Mesothelial cell of epicardium (in vitro differentiated cells): ENCODE measurements around the gene MFN2. TPM values are rescaled to one million over a fixed set of nuclear protein-coding genes. Genes with fewer than 3 reads are reported as not detected.

Experiments used
- DNase-seq, 2 experiments: peaks; one replicate each; pipeline ENCODE4 v3.0.0; 2021; ENCODE audit warnings: low spot score in 2 of 2; ENCODE audit not compliant: unreplicated experiment in 2 of 2
- H3K27ac Mint-ChIP-seq: 2 replicates; pipeline ENCODE4 v1.8.0; 2021; ENCODE audit warnings: mixed read lengths
- H3K27me3 Mint-ChIP-seq: 2 replicates; pipeline ENCODE4 v1.8.0; 2021; ENCODE audit warnings: low read depth, mixed read lengths
- H3K36me3 Mint-ChIP-seq: 2 replicates; pipeline ENCODE4 v1.8.0; 2021; ENCODE audit warnings: mixed read lengths
- H3K4me1 Mint-ChIP-seq: 2 replicates; pipeline ENCODE4 v1.8.0; 2021; ENCODE audit warnings: mixed read lengths
- H3K4me3 Mint-ChIP-seq: 2 replicates; pipeline ENCODE4 v1.8.0; 2021; ENCODE audit warnings: mild to moderate bottlenecking, moderate library complexity, mixed read lengths
- H3K9me3 Mint-ChIP-seq: 2 replicates; pipeline ENCODE4 v1.8.0; 2021; ENCODE audit warnings: mixed read lengths
- CTCF ChIP-seq: fragments of 200-600 bp; sonication (generic); IDR thresholded peaks from one replicate; pipeline ENCODE4 v1.5.0; 2021; ENCODE audit warnings: antibody characterized with exemption; ENCODE audit not compliant: unreplicated experiment
- total RNA-seq: library from RNA; stranded (reverse); gene quantifications from 3 replicates; pipeline ENCODE4 v1.2.1, GENCODE V29; 2021

Gene MFN2
- total RNA-seq, 1 donor from 2014 or later: 53.7 TPM

- no peak for DNase-seq
- no peaks in the 10 kb centered on the region for H3K27me3 Mint-ChIP-seq
- H3K4me1 Mint-ChIP-seq: peaks cover 9% of the 10 kb centered on the region
- TF ChIP-seq CTCF: no peak
- H3K36me3 Mint-ChIP-seq: peaks cover 16% of the 10 kb centered on the region
- H3K9me3 Mint-ChIP-seq: no peaks in the 10 kb centered on the region
- H3K27ac Mint-ChIP-seq: no peak overlapping the region
- H3K4me3 Mint-ChIP-seq: no peak overlapping the region
Measured at GRCh38 chr1:11957398-11957797, 22.8 kb upstream of the MFN2 start.

- H3K27me3 Mint-ChIP-seq: no peaks in the 10 kb centered on the region
- H3K4me3 Mint-ChIP-seq: no peak overlapping the region
- peaks cover 12% of the 10 kb centered on the region for H3K36me3 Mint-ChIP-seq
- H3K9me3 Mint-ChIP-seq: no peaks in the 10 kb centered on the region
- TF ChIP-seq CTCF: no peak
- no peak overlapping the region for H3K27ac Mint-ChIP-seq
- peaks cover 9% of the 10 kb centered on the region for H3K4me1 Mint-ChIP-seq
- no peak for DNase-seq
Measured at GRCh38 chr1:11957897-11958296, 22.3 kb upstream of the MFN2 start.

- Mint-ChIP-seq H3K27ac (no peak overlapping the region), H3K36me3 (peaks cover 17% of the 10 kb centered on the region), H3K27me3 (no peaks in the 10 kb centered on the region), H3K4me3 (no peak overlapping the region), H3K9me3 (no peaks in the 10 kb centered on the region), H3K4me1 (peaks cover 9% of the 10 kb centered on the region)
- DNase-seq: no peak
- TF ChIP-seq CTCF: no peak
Measured at GRCh38 chr1:11960276-11960675, 20.0 kb upstream of the MFN2 start.

- no peak overlapping the region for H3K4me3 Mint-ChIP-seq
- H3K9me3 Mint-ChIP-seq: no peaks in the 10 kb centered on the region
- TF ChIP-seq CTCF: no peak
- H3K36me3 Mint-ChIP-seq: peaks cover 17% of the 10 kb centered on the region
- H3K4me1 Mint-ChIP-seq: peaks cover 9% of the 10 kb centered on the region
- no peak for DNase-seq
- H3K27me3 Mint-ChIP-seq: no peaks in the 10 kb centered on the region
- H3K27ac Mint-ChIP-seq: no peak overlapping the region
Measured at GRCh38 chr1:11960715-11961114, 19.5 kb upstream of the MFN2 start.

GRCh38 chr1:11961230-11961629 is 19.0 kb upstream of the MFN2 start:
- Mint-ChIP-seq H3K4me3 (no peak overlapping the region), H3K27ac (peak overlapping the region; percentile 53), H3K9me3 (no peaks in the 10 kb centered on the region), H3K4me1 (peaks cover 9% of the 10 kb centered on the region), H3K27me3 (no peaks in the 10 kb centered on the region), H3K36me3 (peaks cover 20% of the 10 kb centered on the region)
- no peak for TF ChIP-seq CTCF
- no peak for DNase-seq

- DNase-seq: no peak
- no peak for TF ChIP-seq CTCF
- Mint-ChIP-seq H3K9me3 (no peaks in the 10 kb centered on the region), H3K27me3 (no peaks in the 10 kb centered on the region), H3K4me1 (peaks cover 9% of the 10 kb centered on the region), H3K4me3 (no peak overlapping the region), H3K36me3 (peaks cover 19% of the 10 kb centered on the region), H3K27ac (no peak overlapping the region)
Measured at GRCh38 chr1:11963622-11964021, 16.6 kb upstream of the MFN2 start.
